ENCODE measurements around the gene RELB.

Gene RELB

GRCh38 chr19:45079063-45079910, 78.0 kb downstream of the RELB start, which contains the start of gene GEMIN7:
GEMIN7 (plus strand) TSS chr19:45079260; CDS start chr19:45090115, 10,855 bp downstream.
- DNase-seq (ENCODE audit: low read depth, low spot score) = peak; percentile 67

- no peak for DNase-seq (ENCODE audit: low read depth, low spot score)
Observed at GRCh38 chr19:45079911-45080370, 78.7 kb downstream of the RELB start.

GRCh38 chr19:45082170-45082569, 80.9 kb downstream of the RELB start:
- no peak for DNase-seq (ENCODE audit: low read depth, low spot score)

GRCh38 chr19:45086480-45086879, 85.2 kb downstream of the RELB start:
- no peak for DNase-seq (ENCODE audit: low read depth, low spot score)

- DNase-seq (ENCODE audit: low read depth, low spot score) = no peak
Observed at GRCh38 chr19:45087531-45087930, 86.3 kb downstream of the RELB start.
